Esophagus muscularis mucosa (tissue), 4 donors: ENCODE data around the gene ZNF275. TPM values are rescaled to one million over a fixed set of nuclear protein-coding genes. Genes with fewer than 3 reads are reported as not detected.
"Not testable (repeated sequence)": the region's sequence is repeated elsewhere in the genome, so short reads cannot be mapped to it uniquely, and the experiment has no call there.

ENCODE experiments used
- DNase-seq: peaks from one replicate; pipeline ENCODE4 v3.0.0-alpha.2; 2017; ENCODE audit errors: extremely low spot score
- H3K27ac ChIP-seq, 4 donors: fragments of 200-600 bp; sonication (generic); replicated peaks in 1 of 4; 1 replicate in 3 of 4; 2 replicates in 1 of 4; pipeline ENCODE4 v1.5.1; 2016 to 2019; ENCODE audit warnings: mild to moderate bottlenecking in 1 of 4
- H3K27me3 ChIP-seq, 4 donors: fragments of 200-600 bp; sonication (generic); one replicate each; pipeline versions ENCODE4 v1.5.1 to v1.6.0; 2016 to 2019
- H3K36me3 ChIP-seq, 4 donors: fragments of 200-600 bp; sonication (generic); one replicate each; pipeline ENCODE4 v1.5.1; 2016 to 2019
- H3K4me1 ChIP-seq, 4 donors: fragments of 200-600 bp; sonication (generic); one replicate each; pipeline ENCODE4 v1.5.1; 2016 to 2019
- H3K4me3 ChIP-seq, 4 donors: fragments of 200-600 bp; sonication (generic); 1 replicate in 2 of 4; 2 replicates in 2 of 4; pipeline ENCODE4 v1.5.1; 2016 to 2019; ENCODE audit warnings: mild to moderate bottlenecking in 4 of 4, moderate library complexity in 1 of 4
- H3K9me3 ChIP-seq, 4 donors: fragments of 200-600 bp; sonication (generic); 1 replicate in 3 of 4; 2 replicates in 1 of 4; pipeline ENCODE4 v1.5.1; 2016 to 2019
- CTCF ChIP-seq, 3 experiments: fragments of 200-600 bp in 2 of 3; fragments of 450-650 bp in 1 of 3; sonication (generic) in 2 of 3; IDR thresholded peaks; one replicate each; pipeline ENCODE4 v1.5.1; 2017 to 2019; ENCODE audit warnings: antibody characterized with exemption in 3 of 3, mild to moderate bottlenecking in 2 of 3, moderate library complexity in 1 of 3
- EP300 ChIP-seq: sonication (generic); formaldehyde crosslinking; IDR thresholded peaks from one replicate; pipeline ENCODE4 v1.6.1; 2017; ENCODE audit warnings: antibody characterized with exemption
- POLR2A ChIP-seq: fragments of 450-650 bp; IDR thresholded peaks from one replicate; pipeline ENCODE4 v1.6.1; 2017; ENCODE audit warnings: antibody characterized with exemption, moderate library complexity, mild to moderate bottlenecking, low read depth
- POLR2AphosphoS5 ChIP-seq, 2 donors: sonication (generic); formaldehyde crosslinking; IDR thresholded peaks; one replicate each; pipeline ENCODE4 v1.6.1; 2017; ENCODE audit warnings: antibody characterized with exemption in 2 of 2
- WGBS: methylation state at CpG from one replicate; pipeline ENCODE4 v1.1.5; 2018; 5-methylcytosine and 5-hydroxymethylcytosine counted together
- intact Hi-C: fragments of 100-400 bp; cut with DNase I; formaldehyde crosslinking; loops from one replicate; pipeline ENCODE4 v1.15.1; 2023
- total RNA-seq, 4 donors: library from RNA; depleted of rRNA; stranded (reverse); fragments of >200 nt; gene quantifications; one replicate each; pipeline versions ENCODE4 v1.1.0 to v1.2.1, GENCODE V29; 2016

The ZNF275 gene
- total RNA-seq, 4 donors from 2014 or later: 12.5 to 18.4 (median 17.4) TPM

DNA sequence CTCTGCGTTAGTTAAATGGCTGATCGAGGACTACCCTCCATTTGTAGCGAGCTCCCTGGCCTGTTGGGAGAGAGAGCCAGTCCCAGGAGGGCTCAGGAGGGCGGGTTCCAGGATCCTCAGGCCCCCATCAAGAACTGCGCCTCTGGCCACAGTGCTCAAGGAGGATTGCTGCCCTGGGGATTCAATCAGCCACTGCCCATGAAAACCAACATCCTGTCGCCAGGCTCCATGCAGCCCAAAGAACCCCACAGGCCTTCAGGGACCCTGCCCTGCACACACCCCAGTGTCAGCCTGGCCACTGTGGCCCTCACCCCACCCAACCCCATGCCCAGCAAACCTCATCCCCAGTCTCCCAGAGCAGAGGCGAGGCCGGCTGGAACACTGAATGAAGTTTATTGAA, 16.6 kb upstream of the ZNF275 start:
- Histone ChIP-seq H3K4me3 (no peak overlapping the region), H3K9me3 (no peaks in the 10 kb centered on the region), H3K27me3 (peaks cover 0 to 25% (median 5%) of the 10 kb centered on the region in 4 donors), H3K36me3 (no peaks in the 10 kb centered on the region), H3K4me1 (no peaks in the 10 kb centered on the region), H3K27ac (no peak overlapping the region)
- intact Hi-C loops: no loop called here
- TF ChIP-seq POLR2A (no peak), POLR2AphosphoS5 (IDR thresholded peaks at IDR 0.05) (no peak), CTCF (IDR thresholded peaks at IDR 0.05) (no peak), EP300 (no peak)
- no peak for DNase-seq
- 86% methylated on average over 1 of the region's 8 CpGs for WGBS

DNA sequence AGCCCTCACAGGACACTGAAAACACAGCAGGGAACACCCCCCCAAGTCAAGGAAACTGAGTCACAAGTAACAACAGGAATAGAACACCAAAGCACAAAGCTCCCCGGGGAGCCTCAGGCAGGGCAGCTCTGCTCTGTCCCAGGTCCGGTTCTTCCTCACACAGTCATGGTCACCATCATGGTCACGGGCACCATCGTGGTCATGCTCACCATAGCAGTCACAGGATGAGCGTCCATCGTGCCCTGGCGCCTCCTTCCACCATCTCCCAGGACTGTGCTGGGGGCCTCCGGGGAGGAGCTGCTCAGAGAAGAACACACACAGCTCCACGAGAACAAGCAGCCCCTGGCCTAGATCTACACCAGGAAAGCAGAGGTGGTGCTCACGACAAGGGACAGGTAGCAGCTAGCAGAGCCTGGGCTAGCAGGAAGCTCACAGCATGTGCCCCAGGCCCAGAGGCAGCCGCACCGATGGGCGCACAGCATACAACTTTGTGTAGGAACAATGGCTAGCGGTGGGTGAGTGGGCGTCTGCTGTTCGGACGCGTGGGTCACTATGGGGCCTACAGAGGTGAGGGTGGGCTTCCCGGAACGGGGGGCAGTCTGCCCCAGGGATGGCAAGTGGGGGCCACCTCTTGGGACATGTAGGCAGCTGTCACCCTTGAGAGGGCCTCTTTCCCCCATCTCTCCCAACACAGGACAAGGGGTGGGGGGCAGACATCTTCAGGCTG, 15.8 kb upstream of the ZNF275 start:
- intact Hi-C loops: no loop called here
- DNase-seq: no peak
- no peak overlapping the region for H3K27ac ChIP-seq
- TF ChIP-seq POLR2AphosphoS5 (IDR thresholded peaks at IDR 0.05): no peak
- TF ChIP-seq CTCF (IDR thresholded peaks at IDR 0.05): no peak
- TF ChIP-seq EP300: no peak
- TF ChIP-seq POLR2A: no peak
- H3K4me1 ChIP-seq: no peaks in the 10 kb centered on the region
- no peaks in the 10 kb centered on the region for H3K36me3 ChIP-seq
- 90% methylated on average over 11 of the region's 20 CpGs for WGBS
- H3K27me3 ChIP-seq: peaks cover 0 to 25% (median 5%) of the 10 kb centered on the region in 4 donors
- H3K4me3 ChIP-seq: no peak overlapping the region
- H3K9me3 ChIP-seq: no peaks in the 10 kb centered on the region

DNA sequence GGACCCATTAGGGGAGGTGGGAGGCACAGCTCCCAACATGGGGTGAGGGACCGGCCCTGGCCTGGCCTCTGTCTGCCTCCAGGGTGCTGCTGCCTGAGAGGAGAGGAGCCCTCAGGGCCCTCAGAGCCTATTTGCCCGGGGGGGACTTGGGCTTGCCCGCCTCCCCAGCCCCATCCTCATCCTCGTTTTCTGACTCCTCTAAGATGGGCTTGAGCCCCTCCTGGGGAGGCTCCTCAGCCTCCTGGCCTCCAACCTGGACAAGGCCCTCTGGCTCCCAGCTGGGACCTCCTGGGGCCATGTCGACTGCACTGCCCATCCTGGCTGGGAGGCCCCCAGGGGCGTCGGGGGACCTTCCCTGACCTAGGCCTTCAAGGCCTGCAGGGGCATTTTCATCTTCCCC, 15.1 kb upstream of the ZNF275 start:
- no peak for DNase-seq
- no peak for TF ChIP-seq EP300
- no peak for TF ChIP-seq POLR2A
- no peak for TF ChIP-seq CTCF (IDR thresholded peaks at IDR 0.05)
- TF ChIP-seq POLR2AphosphoS5 (IDR thresholded peaks at IDR 0.05): no peak
- WGBS: 77% methylated on average over 4 of the region's 7 CpGs
- H3K9me3 ChIP-seq: no peaks in the 10 kb centered on the region
- intact Hi-C loops: no loop called here
- no peaks in the 10 kb centered on the region for H3K4me1 ChIP-seq
- no peak overlapping the region for H3K4me3 ChIP-seq
- no peak overlapping the region for H3K27ac ChIP-seq
- no peaks in the 10 kb centered on the region for H3K36me3 ChIP-seq
- H3K27me3 ChIP-seq: peaks cover 0 to 25% (median 5%) of the 10 kb centered on the region in 4 donors

- intact Hi-C loops: no loop called here
- Histone ChIP-seq H3K9me3 (no peaks in the 10 kb centered on the region), H3K4me3 (no peak overlapping the region), H3K27me3 (peaks cover 0 to 25% (median 5%) of the 10 kb centered on the region in 4 donors), H3K27ac (no peak overlapping the region), H3K36me3 (no peaks in the 10 kb centered on the region), H3K4me1 (no peaks in the 10 kb centered on the region)
- WGBS: 82% methylated on average over 29 of the region's 33 CpGs
- no peak for DNase-seq
- TF ChIP-seq CTCF (IDR thresholded peaks at IDR 0.05) (no peak), POLR2AphosphoS5 (IDR thresholded peaks at IDR 0.05) (no peak), POLR2A (no peak), EP300 (no peak)
Observed at GRCh38 chrX:153319295-153320046, 14.5 kb upstream of the ZNF275 start.

DNA sequence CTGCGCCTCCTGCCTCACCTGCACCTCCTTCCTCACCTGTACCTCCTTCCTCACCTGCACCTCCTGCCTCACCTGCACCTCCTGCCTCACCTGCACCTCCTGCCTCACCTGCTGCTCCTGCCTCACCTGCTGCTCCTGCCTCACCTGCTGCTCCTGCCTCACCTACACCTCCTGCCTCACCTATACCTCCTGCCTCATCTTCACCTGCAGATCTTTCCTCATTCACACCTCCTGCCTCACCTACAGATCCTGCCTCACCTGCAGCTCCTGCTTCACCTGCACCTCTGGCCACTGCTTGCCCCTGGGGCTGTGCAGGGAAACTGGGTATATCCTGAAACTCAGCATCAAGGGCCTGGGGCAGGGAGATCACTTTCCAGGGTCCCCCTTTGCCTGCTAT, 13.9 kb upstream of the ZNF275 start:
- 82% methylated on average over 1 of the region's 1 CpG for WGBS
- intact Hi-C loops: not testable (repeated sequence)

More for the DNA sequence above, 13.9 kb upstream of the ZNF275 start:
- not testable (repeated sequence) for H3K9me3 ChIP-seq, H3K4me3 ChIP-seq, H3K4me1 ChIP-seq, H3K36me3 ChIP-seq, DNase-seq, H3K27ac ChIP-seq
- peaks cover 0 to 25% (median 5%) of the 10 kb centered on the region in 4 donors for H3K27me3 ChIP-seq
